HPDE6-E6E7 (cell line): ENCODE measurements around the gene BIRC7.
A peak's percentile ranks its signal among the peaks of the same experiment; 100 is the strongest.
"Not testable (repeated sequence)": the region's sequence is repeated elsewhere in the genome, so short reads cannot be mapped to it uniquely, and the experiment has no call there.

Source experiments
- DNase-seq: peaks from one replicate; pipeline ENCODE4 v3.0.0; 2011; ENCODE audit warnings: missing footprints; ENCODE audit errors: extremely low spot score

Gene BIRC7

DNA sequence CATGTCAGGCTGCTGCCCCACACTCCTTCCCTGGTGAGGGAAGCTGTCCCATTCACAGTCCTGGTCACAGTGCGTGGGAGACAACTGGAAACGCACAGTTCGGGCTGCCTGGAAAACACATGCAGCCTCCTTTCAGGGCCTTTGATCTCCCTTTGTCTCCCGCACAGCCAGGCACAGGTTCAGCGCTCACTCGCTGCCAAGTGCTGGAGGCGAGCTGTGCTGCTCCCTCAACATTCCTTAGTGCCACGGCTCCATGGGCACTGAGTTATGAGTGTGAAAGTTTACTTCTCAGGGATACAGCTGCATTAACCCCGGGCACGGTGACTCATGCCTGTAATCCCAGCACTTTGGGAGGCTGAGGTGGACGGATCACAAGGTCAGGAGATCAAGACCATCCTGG lies 28.8 kb upstream of the BIRC7 start:
- DNase-seq, result no peak

- no peak for DNase-seq
Measured at GRCh38 chr20:63208346-63208909, 27.3 kb upstream of the BIRC7 start.

DNA sequence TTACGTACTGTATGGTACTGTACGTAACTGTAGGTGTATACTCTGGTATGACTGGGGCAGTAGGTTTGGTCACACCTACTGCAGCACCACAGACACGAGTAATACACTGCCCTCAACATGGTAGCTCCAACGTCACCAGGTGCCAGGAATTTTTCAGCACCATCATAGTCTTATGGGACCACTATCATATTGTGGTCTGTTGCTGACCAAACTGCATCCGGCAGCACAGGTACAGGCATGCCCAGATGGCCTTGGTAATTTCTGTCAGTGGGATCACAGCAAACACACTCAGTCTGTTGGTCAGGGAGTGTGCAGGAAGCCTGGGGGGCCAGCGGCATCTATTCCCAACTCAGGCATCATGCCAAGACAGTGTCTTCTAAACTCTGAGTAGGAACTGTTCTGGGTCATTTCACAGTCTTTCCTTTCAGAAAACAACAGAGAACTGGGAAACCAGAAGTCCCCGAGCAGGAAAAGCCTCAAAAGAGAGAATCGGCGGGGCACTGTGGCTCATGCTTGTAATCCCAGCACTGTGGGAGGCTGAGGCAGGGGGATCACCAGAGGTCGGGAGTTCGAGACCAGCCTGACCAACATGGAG lies 25.6 kb upstream of the BIRC7 start:
- no peak for DNase-seq

- no peak for DNase-seq
Measured at GRCh38 chr20:63212393-63212730, 23.3 kb upstream of the BIRC7 start.

GRCh38 chr20:63212792-63213191 lies 22.9 kb upstream of the BIRC7 start:
- no peak for DNase-seq

DNA sequence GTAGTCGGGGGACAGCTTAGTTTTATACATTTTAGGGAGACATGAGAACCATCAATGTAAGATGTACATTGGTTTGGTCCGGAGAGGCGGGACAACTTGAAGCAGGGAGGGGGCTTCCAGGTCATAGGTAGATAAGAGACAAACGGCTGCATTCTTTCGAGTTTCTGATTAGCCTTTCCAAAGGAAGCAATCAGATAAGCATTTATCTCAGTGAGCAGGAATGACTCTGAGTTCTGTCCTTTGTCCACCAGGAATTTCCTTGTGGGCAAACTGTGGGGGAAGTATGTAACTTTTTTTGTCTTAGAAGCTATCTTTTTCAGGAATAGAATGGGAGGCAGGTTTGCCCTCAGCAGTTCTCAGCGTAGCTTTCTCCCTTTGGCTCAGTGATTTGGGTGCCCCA lies 21.2 kb upstream of the BIRC7 start:
- DNase-seq, result no peak

DNA sequence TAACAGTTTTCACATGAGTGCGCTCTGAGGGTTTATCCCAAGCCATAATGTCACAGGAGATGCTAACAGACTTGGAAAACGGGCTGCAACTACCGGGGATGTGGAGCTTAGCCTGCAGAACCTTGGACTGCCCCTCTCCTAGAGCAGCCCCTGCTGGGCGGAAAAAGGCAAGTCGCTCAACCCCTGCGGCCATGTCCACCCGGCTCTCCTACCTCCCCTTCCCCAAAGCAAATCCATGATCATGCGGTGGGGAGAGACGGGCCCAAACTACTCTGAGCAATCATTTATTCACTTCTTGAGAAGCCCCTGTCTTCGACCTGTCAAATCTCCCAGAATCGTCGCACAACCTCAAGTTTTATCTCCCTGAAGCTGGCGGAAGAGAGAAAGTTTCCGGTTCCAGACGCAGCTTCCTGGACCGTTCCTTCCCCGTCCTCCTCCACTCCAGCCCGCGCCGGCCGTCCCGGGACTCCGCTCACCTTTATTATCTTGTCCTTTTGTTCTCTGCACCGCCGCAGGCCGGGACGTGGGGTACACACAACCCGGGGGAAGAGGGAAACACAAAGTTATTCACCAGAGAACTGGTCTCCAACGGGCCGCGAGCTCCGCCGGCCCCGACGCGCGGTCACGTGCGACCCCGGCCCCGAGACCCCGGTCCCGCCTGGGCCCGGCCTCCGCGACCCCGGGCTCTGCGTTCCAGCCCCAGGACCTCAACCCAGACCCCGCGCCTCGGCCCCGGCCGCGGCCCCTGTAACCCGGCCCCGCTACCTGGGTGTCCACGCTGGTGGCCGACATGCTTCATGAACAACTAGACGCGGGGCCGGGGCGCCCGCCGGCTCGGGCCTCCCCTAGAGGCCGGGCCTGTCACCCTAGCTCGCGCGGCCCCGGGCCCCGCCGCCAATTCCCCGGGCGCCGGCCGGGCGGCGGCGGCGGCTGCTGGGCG lies 20.3 kb upstream of the BIRC7 start:
- DNase-seq, result peak; percentile 76

DNA sequence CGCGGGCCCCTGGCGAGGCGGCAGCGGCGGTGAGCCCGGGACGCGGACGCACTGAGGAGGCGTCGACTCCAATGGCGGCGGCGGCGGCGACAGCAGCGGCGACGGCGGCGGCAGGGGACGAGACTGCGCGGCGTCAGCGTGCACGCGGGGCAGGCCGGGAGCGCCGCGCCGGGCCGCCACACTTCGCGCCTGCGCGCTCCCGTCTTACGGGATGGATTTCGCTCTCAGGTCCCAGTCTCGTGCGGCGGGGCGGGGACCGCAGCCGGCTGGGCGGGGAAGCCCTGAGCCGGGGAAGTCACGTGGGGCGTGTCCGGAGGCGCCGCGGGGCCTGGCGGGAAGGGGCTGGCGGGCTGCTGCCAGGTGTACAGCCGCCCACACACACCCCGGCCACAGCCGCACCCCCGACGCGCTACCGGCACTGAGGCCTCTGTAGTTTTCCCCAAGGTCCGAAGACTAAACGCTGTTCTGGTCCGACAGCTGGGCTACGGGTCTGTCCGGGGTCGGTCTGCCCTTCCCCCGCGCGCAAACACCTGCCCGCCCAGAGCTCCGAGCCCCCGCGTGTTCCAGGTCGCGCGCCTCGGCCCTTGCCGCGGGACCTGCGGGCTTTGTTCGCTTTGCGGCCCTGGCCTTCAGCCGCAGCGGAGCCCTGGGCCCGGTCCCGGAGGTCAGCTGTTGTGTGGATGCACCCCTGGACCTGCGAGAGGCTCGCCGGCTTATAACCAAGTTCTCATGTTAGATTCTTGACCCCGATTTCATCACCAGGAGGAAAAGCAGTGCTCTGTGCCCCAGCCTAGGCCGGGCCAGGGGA lies 19.5 kb upstream of the BIRC7 start, which contains the start of gene YTHDF1:
YTHDF1 (minus strand) TSS at position 91 of the 808 bp plus-strand sequence. CDS start 239 bp downstream, outside the sequence.
- peak; percentile 100 for DNase-seq

DNA sequence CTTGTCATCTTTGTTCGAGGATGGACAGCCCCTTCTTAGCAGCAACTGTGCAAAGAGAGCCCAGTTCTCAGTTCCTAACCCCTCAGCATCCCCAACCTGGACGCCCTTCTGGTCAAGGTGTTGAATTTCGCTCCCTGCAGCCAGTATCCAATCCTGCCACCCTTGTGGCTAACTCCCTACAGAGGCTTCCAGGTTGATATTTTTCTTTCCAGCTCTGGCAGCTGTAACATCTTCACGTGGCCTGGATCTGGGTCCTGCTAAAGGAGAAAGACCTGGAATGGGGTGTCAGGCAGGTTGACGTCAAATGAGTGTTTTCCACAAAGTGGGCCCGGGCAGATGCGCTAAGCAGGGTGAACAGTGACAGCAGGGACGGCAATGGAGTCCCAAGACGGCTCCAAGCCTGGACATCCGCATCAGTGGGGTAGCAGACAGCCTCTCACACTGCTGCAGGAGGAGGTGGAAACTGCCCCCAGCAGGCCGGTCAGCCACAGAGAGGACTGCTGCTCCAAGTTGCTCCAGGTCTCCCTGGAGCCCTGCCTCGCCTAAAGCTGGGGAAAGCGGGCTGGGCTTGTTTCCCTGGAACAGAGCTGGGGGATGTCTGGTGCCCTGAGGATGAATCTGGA lies 18.7 kb upstream of the BIRC7 start:
- no peak for DNase-seq

DNA sequence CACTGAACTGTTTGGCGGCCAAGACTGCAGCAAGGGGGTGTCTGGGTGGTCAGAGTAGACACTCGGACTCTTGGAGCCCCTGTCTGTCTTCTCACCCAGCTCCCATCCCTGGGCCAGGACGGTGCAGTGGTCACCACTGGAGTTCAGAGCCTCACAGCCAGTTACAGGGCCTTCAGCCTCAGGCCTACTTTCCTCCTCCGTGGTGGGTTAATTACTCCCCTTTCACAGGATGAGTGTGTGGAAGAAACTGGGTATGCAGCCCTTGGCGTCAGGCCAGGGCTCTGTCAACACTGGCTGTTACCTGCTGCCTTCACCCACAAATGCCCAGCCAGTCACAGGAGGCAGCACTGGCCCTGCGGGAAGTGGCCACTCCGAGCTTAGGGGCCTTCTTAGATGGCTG lies 18.0 kb upstream of the BIRC7 start:
- no peak for DNase-seq

- no peak for DNase-seq
Measured at GRCh38 chr20:63218701-63219446, 16.8 kb upstream of the BIRC7 start.

DNA sequence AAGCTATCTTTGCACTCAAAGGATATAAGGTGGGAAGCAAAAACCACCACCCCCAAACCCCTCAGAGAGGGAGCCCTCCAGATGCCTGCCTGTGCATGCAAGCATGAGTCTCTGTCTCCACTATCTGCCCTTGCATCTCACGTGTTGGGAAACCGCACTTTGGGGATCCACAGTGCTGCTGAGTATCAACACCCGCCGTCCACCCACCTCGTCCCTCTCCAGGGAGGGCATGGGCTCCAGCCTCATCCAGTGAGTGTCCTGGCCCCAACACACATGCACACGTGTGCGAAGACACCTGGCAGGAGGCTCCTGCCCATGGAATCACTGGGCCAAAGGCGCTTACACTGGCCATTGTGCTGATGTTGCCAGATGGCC lies 16.3 kb upstream of the BIRC7 start:
- no peak for DNase-seq

DNA sequence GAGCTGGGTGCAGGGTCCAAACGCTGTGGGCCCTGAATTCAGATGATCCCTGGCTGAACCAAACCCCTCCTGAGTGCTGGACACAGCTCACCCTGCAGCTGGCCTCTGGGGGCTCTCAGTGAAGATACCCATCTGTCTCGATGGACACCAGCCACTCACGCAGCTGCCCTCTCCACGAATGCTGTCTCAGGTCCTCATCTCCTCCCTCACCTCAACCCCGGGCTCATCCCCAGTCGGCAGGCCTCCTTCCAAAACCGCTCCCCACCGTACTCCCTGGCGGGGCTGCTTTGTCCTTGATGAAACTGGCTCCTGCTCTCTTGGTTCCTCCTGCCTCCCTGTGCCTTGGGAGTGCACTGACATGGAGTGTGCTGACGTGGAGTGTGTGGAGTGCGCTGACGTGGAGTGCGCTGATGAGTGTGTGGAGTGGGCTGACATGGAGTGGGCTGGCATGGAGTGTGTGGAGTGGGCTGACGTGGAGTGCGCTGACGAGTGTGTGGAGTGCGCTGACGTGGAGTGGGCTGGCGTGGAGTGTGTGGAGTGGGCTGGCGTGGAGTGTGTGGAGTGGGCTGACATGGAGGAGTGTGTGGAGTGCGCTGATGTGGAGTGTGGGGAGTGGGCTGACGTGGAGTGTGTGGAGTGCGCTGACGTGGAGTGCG lies 15.7 kb upstream of the BIRC7 start:
- no peak for DNase-seq

- DNase-seq, result no peak
Measured at GRCh38 chr20:63220696-63221399, 14.9 kb upstream of the BIRC7 start.

- DNase-seq, result not testable (repeated sequence)
Measured at GRCh38 chr20:63221400-63222053, 14.2 kb upstream of the BIRC7 start.

- no peak for DNase-seq
Measured at GRCh38 chr20:63222541-63222940, 13.2 kb upstream of the BIRC7 start.

DNA sequence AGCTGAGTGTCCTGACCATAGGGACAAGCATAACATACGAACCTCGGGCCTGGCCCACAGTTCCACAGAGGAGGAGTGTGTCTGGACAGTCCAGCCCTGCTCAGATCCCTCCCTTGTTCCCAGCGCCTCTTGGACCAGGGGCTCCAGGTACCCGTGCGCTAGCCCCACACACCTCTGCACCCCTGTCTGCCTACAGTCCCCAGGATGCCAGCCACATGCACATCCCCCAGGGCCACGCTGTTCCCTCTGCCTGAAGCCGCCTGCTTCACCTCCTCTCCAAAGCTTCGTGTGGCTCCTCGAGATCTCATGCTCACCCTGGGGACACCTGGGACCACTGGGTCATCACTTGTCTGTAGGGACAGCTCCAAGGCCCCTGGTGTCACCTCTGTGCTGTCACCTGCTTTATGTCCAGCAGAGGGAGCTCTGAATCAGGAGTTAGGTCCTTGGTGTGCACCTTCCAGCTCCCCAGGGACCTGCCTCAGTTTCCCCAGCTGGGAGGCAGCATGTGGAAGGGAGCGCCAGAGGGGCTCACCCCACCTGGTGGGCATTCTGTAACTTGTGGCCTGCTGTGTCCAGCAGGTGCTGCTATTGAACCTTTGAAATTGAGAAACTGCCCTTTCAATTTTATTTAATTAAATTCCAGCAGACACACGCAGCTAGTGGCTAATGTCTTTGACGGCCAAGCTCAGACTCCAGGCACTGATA lies 12.4 kb upstream of the BIRC7 start:
- no peak for DNase-seq

DNA sequence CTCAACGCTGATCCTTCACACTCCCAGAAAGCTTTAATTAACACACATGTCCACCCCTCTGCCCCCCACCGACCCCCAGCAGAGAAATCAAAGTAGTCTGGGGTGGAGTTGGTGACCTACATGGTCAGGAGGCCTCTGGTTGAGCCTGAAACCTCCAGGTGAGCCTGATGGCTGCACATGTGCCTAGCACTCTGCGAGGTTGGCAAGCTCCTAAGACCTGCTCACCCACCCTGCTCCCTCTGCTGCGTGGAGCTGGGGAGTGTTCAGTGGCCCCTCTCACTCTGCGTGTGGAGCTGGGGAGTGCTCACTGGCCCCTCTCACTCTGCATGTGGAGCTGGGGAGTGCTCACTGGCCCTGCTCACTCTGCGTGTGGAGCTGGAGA lies 11.9 kb upstream of the BIRC7 start:
- DNase-seq, result no peak
